ENCODE data around the gene CORO2B. TPM values are rescaled to one million over a fixed set of nuclear protein-coding genes. Genes with fewer than 3 reads are reported as not detected.

Gene CORO2B
- total and polyA plus RNA-seq, 2 of the 13 experiments (the other 11 are each of a cell fraction or from before 2014, with no cell fraction given): 0.35 to 0.63 TPM

DNA sequence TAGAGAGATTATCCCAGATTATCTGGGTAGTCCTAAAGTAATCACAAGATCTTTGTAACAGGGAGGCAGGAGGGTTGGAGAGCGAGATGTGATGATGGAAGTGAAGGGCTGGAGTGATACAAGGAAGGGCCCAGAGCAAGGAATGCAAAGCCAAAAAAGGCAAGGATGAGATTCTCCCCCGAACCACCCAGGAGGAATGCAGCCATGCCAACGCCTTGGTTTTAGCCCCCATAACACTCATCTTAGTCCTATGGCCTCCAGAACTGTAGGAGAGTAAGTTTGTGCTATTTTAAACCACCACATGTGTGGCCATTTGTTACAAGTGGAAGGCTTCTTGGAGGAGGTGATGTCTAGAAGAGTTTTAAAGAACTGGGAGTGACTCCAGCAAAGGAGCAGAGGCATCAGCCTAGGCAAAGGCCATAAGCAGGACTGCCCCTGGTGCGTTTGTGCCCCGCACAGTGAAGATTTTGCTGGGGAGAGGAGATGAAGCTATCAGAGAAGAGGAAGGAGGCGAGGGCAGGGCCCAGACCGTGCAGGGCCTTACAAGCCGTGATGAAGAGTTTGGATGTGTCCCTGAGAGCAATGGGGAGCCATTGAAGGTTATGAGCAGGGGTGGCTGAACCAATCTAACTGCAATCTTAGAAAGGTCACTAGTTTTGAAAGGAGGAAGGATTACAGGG is 25.3 kb upstream of the CORO2B start (continued):
- no peak for TF ChIP-seq ZNF784 (CRISPR knock-in tag; IDR thresholded peaks at IDR 0.05; ENCODE audit: borderline replicate concordance)

DNA sequence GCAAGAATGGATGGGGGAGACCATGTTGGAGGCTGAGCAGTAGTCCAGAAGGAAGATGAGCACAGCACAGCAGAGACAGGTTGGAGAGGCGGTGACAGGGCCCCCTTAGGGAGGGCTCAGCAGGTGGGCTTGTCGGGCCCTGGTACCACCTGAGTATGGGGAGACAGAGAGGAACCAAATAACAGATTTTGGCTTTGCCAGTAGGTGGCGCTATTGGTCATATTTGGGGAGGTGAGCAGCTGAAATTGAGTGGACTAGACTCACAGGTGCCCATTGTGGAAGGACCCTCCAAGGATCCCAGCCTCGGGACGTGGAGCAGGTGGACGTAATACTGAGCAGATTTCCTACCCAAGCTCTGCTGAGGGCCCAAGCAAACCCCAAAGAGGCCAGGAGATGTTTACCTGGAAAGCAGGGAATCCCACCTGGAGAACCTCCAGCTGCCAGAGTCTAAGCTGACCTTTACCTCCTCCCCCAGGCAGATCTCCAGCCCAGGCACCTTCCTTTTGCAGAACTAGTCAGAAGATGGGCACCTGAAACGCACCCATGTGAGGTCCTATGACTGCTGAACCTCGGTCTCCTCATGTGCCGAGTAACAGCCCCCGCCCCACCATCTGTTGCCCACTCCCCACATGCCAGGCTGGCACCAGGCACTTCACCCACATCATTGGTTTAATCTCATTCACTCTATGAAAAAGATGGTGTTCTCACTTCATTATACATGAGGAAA is 24.6 kb upstream of the CORO2B start:
- Histone ChIP-seq H3K79me2 (ENCODE audit: insufficient read depth, low read length) (no peaks in the 10 kb centered on the region), H3K4me1 (ENCODE audit: insufficient read depth, low read length) (no peaks in the 10 kb centered on the region), H3K4me3 (replicated peaks in 1 of 3; ENCODE audit: insufficient read depth in 1 of 3, low read depth in 2 of 3, low read length in 3 of 3) (no peak overlapping the region), H3K9me3 (ENCODE audit: low read length) (no peaks in the 10 kb centered on the region), H3K27ac (ENCODE audit: extremely low read length, insufficient read depth, low read length) (no peak overlapping the region), H2AFZ (ENCODE audit: low read length) (no peak overlapping the region), H4K20me1 (ENCODE audit: insufficient read depth, low read length) (no peaks in the 10 kb centered on the region), H3K9ac (ENCODE audit: insufficient read depth, low read depth, low read length) (no peak overlapping the region), H3K4me2 (ENCODE audit: low read depth, low read length) (no peak overlapping the region), H3K36me3 (replicated peaks in 1 of 2; ENCODE audit: control insufficient read depth in 1 of 2, insufficient read depth in 2 of 2, low read length in 2 of 2) (no peaks in the 10 kb centered on the region), H3K27me3 (ENCODE audit: control insufficient read depth in 1 of 2, insufficient read depth in 2 of 2, low read length in 2 of 2) (no peaks in the 10 kb centered on the region)
- BruUV-seq (replicated peaks): no TSS peak
- ATAC-seq (peak; percentile 68), FAIRE-seq (no peak), DNase-seq (ENCODE audit: low spot score) (peak; percentile 61)
- in situ Hi-C loops (cut with HindIII; ENCODE audit: extremely low pct_ligation_motif_present, low pct_unique_long_range_greater_than_20kb) (loop anchor here (5.0 to 10.0 kb wide), 2 partner anchors 118 to 371 kb away; no protein-coding TSS in a partner anchor), intact Hi-C loops (cut with micrococcal nuclease; ENCODE audit: unreplicated experiment) (loop anchor here (1.0 kb wide), 1 partner anchor 120 kb away; no protein-coding TSS in a partner anchor)
- CTCF ChIA-PET (ENCODE audit: low intra/inter-chr PET ratio, low total read pairs): interaction anchor here (1.0 to 2.4 kb wide), 4 partner anchors 97 to 371 kb away, joined by 4 to 16 read pairs (median 7); no protein-coding TSS in a partner anchor
- TF ChIP-seq HNRNPLL (IDR thresholded peaks at IDR 0.05; ENCODE audit: low read depth, low read length, poor library complexity, severe bottlenecking): no peak
- TF ChIP-seq PRPF4 (IDR thresholded peaks at IDR 0.05; ENCODE audit: low read depth, low read length, poor library complexity, severe bottlenecking): no peak
- TF ChIP-seq SMC3 (IDR thresholded peaks at IDR 0.05; ENCODE audit: low read length): peak; percentile 47
- no peak for TF ChIP-seq ATF7 (IDR thresholded peaks at IDR 0.05)
- no peak for TF ChIP-seq ATF7 (CRISPR knock-in tag; IDR thresholded peaks at IDR 0.05)
- TF ChIP-seq CTCF (CRISPR knock-in tag; IDR thresholded peaks at IDR 0.05): peak; percentile 73
- TF ChIP-seq ZBTB33 (CRISPR knock-in tag; IDR thresholded peaks at IDR 0.05): no peak
- no peak for TF ChIP-seq IRF2 (CRISPR knock-in tag; IDR thresholded peaks at IDR 0.05)
- peak; percentile 74 for TF ChIP-seq STAG1 (CRISPR knock-in tag; IDR thresholded peaks at IDR 0.05)
- POLR2A ChIA-PET: no interaction called here
- WGBS (ENCODE audit: low lambda C conversion rate): 41% methylated on average over 5 of the region's 10 CpGs

Measured in HepG2 (cell line).